Mucosa of rectum (tissue), 2 donors: ENCODE measurements around the gene TRNAU1AP.

Source experiments
- H3K27ac ChIP-seq, 2 donors: one replicate each; pipeline ENCODE4 v1.7.0; 2013; ENCODE audit warnings: inconsistent platforms in 2 of 2, low read depth in 2 of 2, low read length in 2 of 2
- H3K27me3 ChIP-seq, 2 donors: one replicate each; pipeline ENCODE4 v1.7.0; 2013; ENCODE audit warnings: low read length in 2 of 2; ENCODE audit not compliant: control insufficient read depth in 2 of 2, insufficient read depth in 2 of 2
- H3K36me3 ChIP-seq, 2 donors: one replicate each; pipeline ENCODE4 v1.7.0; 2013; ENCODE audit warnings: low read length in 2 of 2; ENCODE audit not compliant: control insufficient read depth in 2 of 2, insufficient read depth in 2 of 2
- H3K4me1 ChIP-seq, 2 donors: one replicate each; pipeline ENCODE4 v1.7.0; 2013; ENCODE audit warnings: low read length in 2 of 2, mild to moderate bottlenecking in 1 of 2; ENCODE audit not compliant: control insufficient read depth in 2 of 2, insufficient read depth in 2 of 2
- H3K4me3 ChIP-seq, 2 donors: one replicate each; pipeline ENCODE4 v1.7.0; 2013; ENCODE audit warnings: low read length in 2 of 2
- H3K9ac ChIP-seq, 2 donors: one replicate each; pipeline ENCODE4 v1.7.0; 2013; ENCODE audit warnings: low read length in 2 of 2, low read depth in 1 of 2, mild to moderate bottlenecking in 1 of 2
- H3K9me3 ChIP-seq, 2 donors: one replicate each; pipeline ENCODE4 v1.7.0; 2013; ENCODE audit warnings: low read length in 2 of 2; ENCODE audit not compliant: control insufficient read depth in 2 of 2
- donor health status: healthy.
- donor health status: Normal muscosa, but diverticular disease.

TRNAU1AP gene

DNA sequence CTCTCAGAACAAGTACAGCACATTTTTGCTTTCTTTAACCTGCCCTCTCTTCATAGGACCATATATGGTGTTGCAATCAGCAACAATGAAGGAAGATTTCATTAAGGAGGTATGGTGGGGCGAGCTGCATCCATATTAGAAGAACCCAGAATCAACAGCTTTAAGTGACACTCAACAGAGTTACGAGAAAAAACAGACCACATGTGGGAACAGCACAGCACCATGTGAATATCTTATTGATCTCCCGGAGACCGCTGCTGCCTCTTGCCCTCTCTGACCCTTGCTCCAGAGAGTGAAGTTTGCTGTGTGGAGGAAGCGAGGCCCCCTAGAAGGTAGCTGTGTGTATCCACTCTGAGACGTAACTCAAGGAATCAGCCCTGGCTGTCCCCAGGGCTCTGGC is 52.1 kb downstream of the TRNAU1AP start:
- Histone ChIP-seq H3K4me1 (no peaks in the 10 kb centered on the region), H3K4me3 (no peak overlapping the region), H3K36me3 (peaks cover 31 to 49% of the 10 kb centered on the region in 2 donors), H3K27ac (no peak overlapping the region), H3K9ac (no peak overlapping the region), H3K27me3 (no peaks in the 10 kb centered on the region), H3K9me3 (no peaks in the 10 kb centered on the region)

DNA sequence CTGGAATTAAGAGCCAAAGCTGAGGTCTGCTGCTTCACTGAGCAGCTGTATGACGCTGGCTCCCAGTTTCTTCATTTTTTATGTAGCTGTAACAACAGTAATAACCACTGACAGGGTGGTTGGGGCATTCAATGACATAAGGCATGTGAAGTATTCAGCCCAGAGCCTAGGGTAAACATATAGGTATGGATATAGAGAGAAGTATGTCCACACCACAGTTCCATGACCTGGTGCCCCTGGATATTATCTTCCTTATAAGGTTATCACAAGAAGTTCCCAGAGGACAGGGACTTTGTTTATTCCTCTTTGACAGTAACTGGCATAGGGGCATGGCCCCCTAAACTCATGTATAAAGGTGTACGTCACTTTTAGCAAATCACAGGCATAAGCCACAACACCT is 53.9 kb downstream of the TRNAU1AP start:
- no peak overlapping the region for H3K27ac ChIP-seq
- no peaks in the 10 kb centered on the region for H3K4me1 ChIP-seq
- no peak overlapping the region for H3K4me3 ChIP-seq
- H3K27me3 ChIP-seq: no peaks in the 10 kb centered on the region
- H3K9me3 ChIP-seq: no peaks in the 10 kb centered on the region
- H3K9ac ChIP-seq: no peak overlapping the region
- H3K36me3 ChIP-seq: peaks cover 37 to 53% of the 10 kb centered on the region in 2 donors

DNA sequence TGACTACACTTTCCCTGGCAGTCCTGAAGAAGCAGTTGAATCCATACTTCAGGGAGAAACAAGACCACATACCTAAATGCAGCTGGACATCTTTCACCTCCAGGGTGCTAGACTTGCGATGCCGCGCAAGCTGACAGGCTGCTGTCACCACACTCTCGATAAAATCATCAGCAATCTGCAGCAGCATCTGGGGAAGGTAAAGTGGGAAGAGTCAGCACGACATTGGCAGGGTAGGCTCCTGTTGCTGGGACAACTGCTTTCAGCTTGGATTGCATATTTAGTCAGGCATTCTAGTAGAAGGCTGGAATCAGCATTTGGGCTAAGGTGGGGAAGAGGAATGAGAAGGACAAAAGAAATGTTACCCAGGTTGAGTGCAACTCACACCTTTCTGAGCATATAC is 60.3 kb downstream of the TRNAU1AP start:
- Histone ChIP-seq H3K36me3 (peaks cover 31 to 36% of the 10 kb centered on the region in 2 donors), H3K4me3 (no peak overlapping the region), H3K9ac (no peak overlapping the region), H3K27me3 (no peaks in the 10 kb centered on the region), H3K4me1 (no peaks in the 10 kb centered on the region), H3K9me3 (no peaks in the 10 kb centered on the region), H3K27ac (no peak overlapping the region)
